ENCODE measurements around the gene PPA2. TPM values are rescaled to one million over a fixed set of nuclear protein-coding genes. Genes with fewer than 3 reads are reported as not detected.
A peak's percentile ranks its signal among the peaks of the same experiment; 100 is the strongest.

The PPA2 gene
- total and polyA plus RNA-seq, 5 experiments from 2014 or later, result 67.7 to 155 (median 117) TPM

- POLR2A ChIA-PET, result no interaction called here
- peaks cover 0 to 6% (median 3%) of the 10 kb centered on the region in 9 donors for H3K9me3 Mint-ChIP-seq
- no peak for DNase-seq
- peaks cover 11 to 67% (median 38%) of the 10 kb centered on the region in 3 donors for H3K36me3 Mint-ChIP-seq
- no peaks in the 10 kb centered on the region for H3K27me3 Mint-ChIP-seq
- H3K27ac Mint-ChIP-seq, result no peak overlapping the region
- no peak for ATAC-seq
- no peaks in the 10 kb centered on the region for H3K4me1 Mint-ChIP-seq
- H3K4me3 Mint-ChIP-seq, result no peak overlapping the region
These were observed 100.5 kb downstream of the PPA2 start for GRCh38 chr4:105373324-105373723.

GRCh38 chr4:105369988-105370387, 103.9 kb downstream of the PPA2 start:
- H3K9me3 Mint-ChIP-seq, result peaks cover 7 to 35% (median 21%) of the 10 kb centered on the region in 9 donors
- DNase-seq (no peak), ATAC-seq (no peak)
- POLR2A ChIA-PET, result no interaction called here
- peaks cover 40 to 77% (median 63%) of the 10 kb centered on the region in 3 donors for H3K36me3 Mint-ChIP-seq
- H3K27ac Mint-ChIP-seq, result no peak overlapping the region
- H3K27me3 Mint-ChIP-seq, result no peaks in the 10 kb centered on the region
- H3K4me1 Mint-ChIP-seq, result no peaks in the 10 kb centered on the region
- no peak overlapping the region for H3K4me3 Mint-ChIP-seq

GRCh38 chr4:105361053-105361452, 112.8 kb downstream of the PPA2 start:
- H3K9me3 Mint-ChIP-seq, result peaks cover 0 to 16% (median 8%) of the 10 kb centered on the region in 9 donors
- DNase-seq, result no peak
- no peak overlapping the region for H3K27ac Mint-ChIP-seq
- POLR2A ChIA-PET, result no interaction called here
- no peaks in the 10 kb centered on the region for H3K27me3 Mint-ChIP-seq
- H3K4me1 Mint-ChIP-seq, result no peaks in the 10 kb centered on the region
- H3K4me3 Mint-ChIP-seq, result no peak overlapping the region
- ATAC-seq, result no peak
- H3K36me3 Mint-ChIP-seq, result peaks cover 17 to 39% (median 33%) of the 10 kb centered on the region in 3 donors

- Mint-ChIP-seq H3K9me3 (no peaks in the 10 kb centered on the region), H3K4me3 (no peak overlapping the region), H3K27ac (no peak overlapping the region), H3K4me1 (no peaks in the 10 kb centered on the region), H3K27me3 (no peaks in the 10 kb centered on the region), H3K36me3 (peaks cover 8 to 19% (median 16%) of the 10 kb centered on the region in 3 donors)
- no peak for DNase-seq
- POLR2A ChIA-PET, result no interaction called here
- ATAC-seq, result no peak
These were observed 116.4 kb downstream of the PPA2 start for GRCh38 chr4:105357258-105357980.

- POLR2A ChIA-PET, result no interaction called here
- no peaks in the 10 kb centered on the region for H3K27me3 Mint-ChIP-seq
- no peaks in the 10 kb centered on the region for H3K9me3 Mint-ChIP-seq
- no peak overlapping the region for H3K27ac Mint-ChIP-seq
- peaks cover 8 to 15% (median 14%) of the 10 kb centered on the region in 3 donors for H3K36me3 Mint-ChIP-seq
- no peak overlapping the region for H3K4me3 Mint-ChIP-seq
- no peak for ATAC-seq
- no peak for DNase-seq
- no peaks in the 10 kb centered on the region for H3K4me1 Mint-ChIP-seq
These were observed 117.7 kb downstream of the PPA2 start for GRCh38 chr4:105356194-105356593.

GRCh38 chr4:105352826-105353225, 121.0 kb downstream of the PPA2 start:
- POLR2A ChIA-PET, result no interaction called here
- Mint-ChIP-seq H3K27me3 (no peaks in the 10 kb centered on the region), H3K27ac (no peak overlapping the region), H3K4me3 (no peak overlapping the region), H3K9me3 (no peaks in the 10 kb centered on the region), H3K36me3 (no peaks in the 10 kb centered on the region), H3K4me1 (no peaks in the 10 kb centered on the region)
- ATAC-seq (no peak), DNase-seq (no peak)

GRCh38 chr4:105351861-105352260, 122.0 kb downstream of the PPA2 start:
- DNase-seq, result no peak
- no peaks in the 10 kb centered on the region for H3K36me3 Mint-ChIP-seq
- no peak overlapping the region for H3K4me3 Mint-ChIP-seq
- no peak for ATAC-seq
- POLR2A ChIA-PET, result no interaction called here
- no peaks in the 10 kb centered on the region for H3K9me3 Mint-ChIP-seq
- peak overlapping the region in 1 of 10 donors; percentile 24 for H3K27ac Mint-ChIP-seq
- H3K27me3 Mint-ChIP-seq, result no peaks in the 10 kb centered on the region
- no peaks in the 10 kb centered on the region for H3K4me1 Mint-ChIP-seq

- H3K9me3 Mint-ChIP-seq, result no peaks in the 10 kb centered on the region
- H3K36me3 Mint-ChIP-seq, result no peaks in the 10 kb centered on the region
- no peak for DNase-seq
- ATAC-seq, result no peak
- no peaks in the 10 kb centered on the region for H3K4me1 Mint-ChIP-seq
- H3K27me3 Mint-ChIP-seq, result no peaks in the 10 kb centered on the region
- H3K4me3 Mint-ChIP-seq, result no peak overlapping the region
- H3K27ac Mint-ChIP-seq, result no peak overlapping the region
- POLR2A ChIA-PET, result no interaction called here
These were observed 122.9 kb downstream of the PPA2 start for GRCh38 chr4:105350859-105351490.

- DNase-seq (no peak), ATAC-seq (no peak)
- Mint-ChIP-seq H3K9me3 (no peaks in the 10 kb centered on the region), H3K4me1 (no peaks in the 10 kb centered on the region), H3K4me3 (no peak overlapping the region), H3K27me3 (no peaks in the 10 kb centered on the region), H3K36me3 (no peaks in the 10 kb centered on the region), H3K27ac (no peak overlapping the region)
- POLR2A ChIA-PET, result no interaction called here
These were observed 125.1 kb downstream of the PPA2 start for GRCh38 chr4:105348719-105349118.

GRCh38 chr4:105346869-105347268, 127.0 kb downstream of the PPA2 start:
- POLR2A ChIA-PET, result no interaction called here
- no peak overlapping the region for H3K4me3 Mint-ChIP-seq
- no peaks in the 10 kb centered on the region for H3K27me3 Mint-ChIP-seq
- ATAC-seq (no peak), DNase-seq (no peak)
- no peaks in the 10 kb centered on the region for H3K9me3 Mint-ChIP-seq
- H3K4me1 Mint-ChIP-seq, result no peaks in the 10 kb centered on the region
- H3K27ac Mint-ChIP-seq, result no peak overlapping the region
- H3K36me3 Mint-ChIP-seq, result no peaks in the 10 kb centered on the region

- no peak for DNase-seq
- no peaks in the 10 kb centered on the region for H3K9me3 Mint-ChIP-seq
- no peak for ATAC-seq
- POLR2A ChIA-PET, result no interaction called here
- H3K4me1 Mint-ChIP-seq, result no peaks in the 10 kb centered on the region
- no peak overlapping the region for H3K27ac Mint-ChIP-seq
- H3K4me3 Mint-ChIP-seq, result no peak overlapping the region
- H3K36me3 Mint-ChIP-seq, result peaks cover 0 to 2% (median 0%) of the 10 kb centered on the region in 3 donors
- H3K27me3 Mint-ChIP-seq, result no peaks in the 10 kb centered on the region
These were observed 128.0 kb downstream of the PPA2 start for GRCh38 chr4:105345838-105346237.

- no peak overlapping the region for H3K4me3 Mint-ChIP-seq
- ATAC-seq, result no peak
- DNase-seq, result no peak
- no peaks in the 10 kb centered on the region for H3K4me1 Mint-ChIP-seq
- no peaks in the 10 kb centered on the region for H3K9me3 Mint-ChIP-seq
- POLR2A ChIA-PET, result no interaction called here
- no peaks in the 10 kb centered on the region for H3K27me3 Mint-ChIP-seq
- peaks cover 0 to 5% (median 0%) of the 10 kb centered on the region in 3 donors for H3K36me3 Mint-ChIP-seq
- H3K27ac Mint-ChIP-seq, result no peak overlapping the region
These were observed 128.5 kb downstream of the PPA2 start for GRCh38 chr4:105345358-105345757.

- no peak overlapping the region for H3K27ac Mint-ChIP-seq
- DNase-seq, result no peak
- peaks cover 0 to 6% (median 0%) of the 10 kb centered on the region in 3 donors for H3K36me3 Mint-ChIP-seq
- ATAC-seq, result no peak
- POLR2A ChIA-PET, result no interaction called here
- H3K27me3 Mint-ChIP-seq, result no peaks in the 10 kb centered on the region
- no peaks in the 10 kb centered on the region for H3K9me3 Mint-ChIP-seq
- H3K4me1 Mint-ChIP-seq, result no peaks in the 10 kb centered on the region
- H3K4me3 Mint-ChIP-seq, result no peak overlapping the region
These were observed 129.7 kb downstream of the PPA2 start for GRCh38 chr4:105344141-105344540.

All from naive thymus-derived CD8-positive, alpha-beta T cell (primary cell).